ENCODE measurements around the gene KIAA0232.

GRCh38 chr4:6826781-6827508 lies 44.4 kb downstream of the KIAA0232 start:
- TF ChIP-seq CTCF (IDR thresholded peaks at IDR 0.05; ENCODE audit: borderline replicate concordance, extremely low read depth, low read length, poor library complexity, severe bottlenecking) (no peak), EZH2 (IDR thresholded peaks at IDR 0.05; ENCODE audit: borderline replicate concordance, low read depth, low read length, severe bottlenecking) (no peak)
